ENCODE data around the gene SARS1.

DNA sequence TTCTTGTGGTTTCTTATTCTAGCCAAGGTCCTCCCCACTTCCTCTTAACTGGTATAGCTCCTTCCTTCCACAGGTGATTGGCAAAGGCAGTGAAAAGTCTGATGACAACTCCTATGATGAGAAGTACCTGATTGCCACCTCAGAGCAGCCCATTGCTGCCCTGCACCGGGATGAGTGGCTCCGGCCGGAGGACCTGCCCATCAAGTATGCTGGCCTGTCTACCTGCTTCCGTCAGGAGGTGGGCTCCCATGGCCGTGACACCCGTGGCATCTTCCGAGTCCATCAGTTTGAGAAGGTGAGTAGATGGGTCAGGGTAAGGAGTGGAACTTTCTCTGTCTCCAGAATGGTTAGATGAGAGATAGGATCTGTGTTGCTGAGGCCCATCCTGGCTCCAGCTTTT lies 21.4 kb downstream of the SARS1 start:
- TF ChIP-seq, protein P1, sequence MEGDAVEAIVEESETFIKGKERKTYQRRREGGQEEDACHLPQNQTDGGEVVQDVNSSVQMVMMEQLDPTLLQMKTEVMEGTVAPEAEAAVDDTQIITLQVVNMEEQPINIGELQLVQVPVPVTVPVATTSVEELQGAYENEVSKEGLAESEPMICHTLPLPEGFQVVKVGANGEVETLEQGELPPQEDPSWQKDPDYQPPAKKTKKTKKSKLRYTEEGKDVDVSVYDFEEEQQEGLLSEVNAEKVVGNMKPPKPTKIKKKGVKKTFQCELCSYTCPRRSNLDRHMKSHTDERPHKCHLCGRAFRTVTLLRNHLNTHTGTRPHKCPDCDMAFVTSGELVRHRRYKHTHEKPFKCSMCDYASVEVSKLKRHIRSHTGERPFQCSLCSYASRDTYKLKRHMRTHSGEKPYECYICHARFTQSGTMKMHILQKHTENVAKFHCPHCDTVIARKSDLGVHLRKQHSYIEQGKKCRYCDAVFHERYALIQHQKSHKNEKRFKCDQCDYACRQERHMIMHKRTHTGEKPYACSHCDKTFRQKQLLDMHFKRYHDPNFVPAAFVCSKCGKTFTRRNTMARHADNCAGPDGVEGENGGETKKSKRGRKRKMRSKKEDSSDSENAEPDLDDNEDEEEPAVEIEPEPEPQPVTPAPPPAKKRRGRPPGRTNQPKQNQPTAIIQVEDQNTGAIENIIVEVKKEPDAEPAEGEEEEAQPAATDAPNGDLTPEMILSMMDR (IDR thresholded peaks at IDR 0.05) = no peak
- TF ChIP-seq POLR2A (IDR thresholded peaks at IDR 0.05) (no peak), POLR2AphosphoS5 (IDR thresholded peaks at IDR 0.05) (no peak), EP300 (IDR thresholded peaks at IDR 0.05) (no peak)

Data from sigmoid colon (tissue), 4 donors.